DMS53 treated with DMSO at 0.1 percent for 48 hours (cell line): ENCODE results near the gene PEX11G.

Experiments used
- DNase-seq: peaks from one replicate; lab custom pipeline; 2025; ENCODE audit not compliant: unreplicated experiment; lab: John Stamatoyannopoulos, UW

The PEX11G gene

GRCh38 chr19:7522072-7522922 is 33.5 kb upstream of the PEX11G start, which contains the start of gene MCOLN1:
Gene MCOLN1 (plus strand): TSS chr19:7522624. CDS start chr19:7522751, 127 bp downstream.
- peak; percentile 85 for DNase-seq

GRCh38 chr19:7521551-7522071 is 32.8 kb upstream of the PEX11G start:
- no peak for DNase-seq

- no peak for DNase-seq
Observed at GRCh38 chr19:7520131-7521051, 31.6 kb upstream of the PEX11G start.

- DNase-seq, result no peak
Observed at GRCh38 chr19:7519361-7520130, 30.7 kb upstream of the PEX11G start.

- no peak for DNase-seq
Observed at GRCh38 chr19:7516878-7517277, 28.0 kb upstream of the PEX11G start.

- no peak for DNase-seq
Observed at GRCh38 chr19:7516333-7516732, 27.5 kb upstream of the PEX11G start.

- DNase-seq, result peak; percentile 34
Observed at GRCh38 chr19:7515645-7516151, 26.9 kb upstream of the PEX11G start, which contains the start of gene ZNF358. Gene ZNF358 (plus strand): TSS chr19:7516103. CDS start chr19:7519243, 3,140 bp downstream.

- no peak for DNase-seq
Observed at GRCh38 chr19:7515110-7515644, 26.3 kb upstream of the PEX11G start.

- no peak for DNase-seq
Observed at GRCh38 chr19:7513809-7514642, 25.2 kb upstream of the PEX11G start.

GRCh38 chr19:7512400-7512851 is 23.6 kb upstream of the PEX11G start:
- no peak for DNase-seq

- DNase-seq, result no peak
Observed at GRCh38 chr19:7509625-7510024, 20.8 kb upstream of the PEX11G start.

GRCh38 chr19:7507884-7508283 is 19.0 kb upstream of the PEX11G start:
- DNase-seq, result no peak

GRCh38 chr19:7506385-7507328 is 17.8 kb upstream of the PEX11G start:
- peak; percentile 45 for DNase-seq

GRCh38 chr19:7505682-7506384 is 17.0 kb upstream of the PEX11G start:
- DNase-seq, result peak; percentile 38

- peak; percentile 46 for DNase-seq
Observed at GRCh38 chr19:7505288-7505681, 16.4 kb upstream of the PEX11G start.

GRCh38 chr19:7504684-7505083 is 15.8 kb upstream of the PEX11G start:
- no peak for DNase-seq

- DNase-seq, result no peak
Observed at GRCh38 chr19:7502552-7502951, 13.7 kb upstream of the PEX11G start.
